CD4-positive, alpha-beta memory T cell (primary cell): ENCODE data around the gene RSRC2. TPM values are rescaled to one million over a fixed set of nuclear protein-coding genes. Genes with fewer than 3 reads are reported as not detected.
A peak's percentile ranks its signal among the peaks of the same experiment; 100 is the strongest.
"Not testable (repeated sequence)": the region's sequence is repeated elsewhere in the genome, so short reads cannot be mapped to it uniquely, and the experiment has no call there.

Experiments
- CTCF ChIA-PET: fragments of 350-600 bp; sonication (Branson Sonifier 250); formaldehyde crosslinking; loops from one replicate; lab custom pipeline; 2021; ENCODE audit warnings: inconsistent platforms; ENCODE audit not compliant: partially characterized antibody; lab: Charles Lee
- POLR2A ChIA-PET: fragments of 350-600 bp; sonication (Branson Sonifier 250); formaldehyde crosslinking; loops from one replicate; lab custom pipeline; 2021; ENCODE audit not compliant: partially characterized antibody; lab: Charles Lee
- DNase-seq, 5 donors: peaks; one replicate each; pipeline versions ENCODE4 v3.0.0 to v3.0.0-alpha.2; 2020 to 2022; ENCODE audit warnings: mixed read lengths in 1 of 5
- H3K27ac ChIP-seq: one replicate; pipeline ENCODE4 v1.7.0; 2013; ENCODE audit warnings: low read depth, low read length
- H3K27me3 ChIP-seq: 2 replicates; pipeline ENCODE4 v1.7.0; 2013; ENCODE audit warnings: mild to moderate bottlenecking, low read length, moderate library complexity; ENCODE audit not compliant: insufficient read depth
- H3K36me3 ChIP-seq: 2 replicates; pipeline ENCODE4 v1.7.0; 2013; ENCODE audit warnings: mild to moderate bottlenecking, low read length, moderate library complexity; ENCODE audit not compliant: insufficient read depth
- H3K4me1 ChIP-seq: 2 replicates; pipeline ENCODE4 v1.7.0; 2013; ENCODE audit warnings: mild to moderate bottlenecking, low read length, moderate library complexity; ENCODE audit not compliant: insufficient read depth
- H3K4me3 ChIP-seq, 2 donors: one replicate each; pipeline ENCODE4 v1.7.0; 2013; ENCODE audit warnings: low read length in 2 of 2, mild to moderate bottlenecking in 1 of 2
- H3K9me3 ChIP-seq, 2 donors: one replicate each; pipeline ENCODE4 v1.7.0; 2013; ENCODE audit warnings: low read length in 2 of 2, control low read depth in 1 of 2; ENCODE audit not compliant: control insufficient read depth in 1 of 2
- H3K27ac Mint-ChIP-seq, 7 donors: one replicate each; pipeline ENCODE4 v1.8.0; 2020 to 2021; ENCODE audit warnings: mixed read lengths in 7 of 7, mild to moderate bottlenecking in 6 of 7, inconsistent platforms in 3 of 7, moderate library complexity in 3 of 7
- H3K27me3 Mint-ChIP-seq, 2 donors: one replicate each; pipeline ENCODE4 v1.8.0; 2020 to 2021; ENCODE audit warnings: mixed read lengths in 2 of 2
- H3K36me3 Mint-ChIP-seq, 2 donors: one replicate each; pipeline ENCODE4 v1.8.0; 2020 to 2021; ENCODE audit warnings: mixed read lengths in 2 of 2, inconsistent platforms in 1 of 2, mild to moderate bottlenecking in 1 of 2
- H3K4me1 Mint-ChIP-seq, 4 donors: one replicate each; pipeline ENCODE4 v1.8.0; 2020 to 2021; ENCODE audit warnings: mixed read lengths in 4 of 4, mild to moderate bottlenecking in 1 of 4
- H3K4me3 Mint-ChIP-seq, 8 donors: one replicate each; pipeline ENCODE4 v1.8.0; 2020 to 2021; ENCODE audit warnings: mixed read lengths in 8 of 8, mild to moderate bottlenecking in 7 of 8, moderate library complexity in 6 of 8, inconsistent platforms in 3 of 8
- H3K9me3 Mint-ChIP-seq, 8 donors: one replicate each; pipeline ENCODE4 v1.8.0; 2020 to 2021; ENCODE audit warnings: mixed read lengths in 8 of 8, mild to moderate bottlenecking in 5 of 8, inconsistent platforms in 3 of 8, moderate library complexity in 1 of 8
- intact Hi-C: fragments of 100-400 bp; cut with micrococcal nuclease; formaldehyde crosslinking; loops from one replicate; pipeline ENCODE4 v1.15.1; 2023
- polyA plus RNA-seq, 2 donors: library from polyadenylated mRNA; unstranded; fragments of 300-500 nt; fragmentation: Illumina TruSeq; gene quantifications; one replicate each; pipeline ENCODE4 v1.2.3, GENCODE V29; 2021
- total RNA-seq, 2 experiments: library from RNA; stranded (reverse); gene quantifications; one replicate each; pipeline ENCODE4 v1.2.3, GENCODE V29; 2021

Gene RSRC2
- total and polyA plus RNA-seq, 4 experiments from 2014 or later, result 16.1 to 141 (median 93.8) TPM

GRCh38 chr12:122480753-122481152, 46.0 kb downstream of the RSRC2 start:
- intact Hi-C loops, result no loop called here
- peaks cover 48% of the 10 kb centered on the region for H3K36me3 ChIP-seq

GRCh38 chr12:122474324-122474716, 52.4 kb downstream of the RSRC2 start:
- no peak overlapping the region for H3K27ac ChIP-seq
- H3K27me3 Mint-ChIP-seq, result no peaks in the 10 kb centered on the region
- POLR2A ChIA-PET, result interaction anchor here (0.9 to 5.2 kb wide), 2 partner anchors 16 to 76 kb away, joined by 3 to 62 read pairs; no protein-coding TSS in a partner anchor
- H3K9me3 Mint-ChIP-seq, result no peaks in the 10 kb centered on the region
- no peaks in the 10 kb centered on the region for H3K9me3 ChIP-seq
- CTCF ChIA-PET, result interaction anchor here (1.1 to 8.4 kb wide), 6 partner anchors 12 to 279 kb away, joined by 3 to 332 read pairs (median 7); partner anchors contain the start of genes CLIP1 and DENR
- H3K4me1 Mint-ChIP-seq, result peaks cover 3 to 11% (median 9%) of the 10 kb centered on the region in 4 donors
- H3K27me3 ChIP-seq, result no peaks in the 10 kb centered on the region
- peaks cover 43 to 53% of the 10 kb centered on the region in 2 donors for H3K36me3 Mint-ChIP-seq
- H3K4me1 ChIP-seq, result no peaks in the 10 kb centered on the region
- H3K27ac Mint-ChIP-seq, result peak overlapping the region in 4 of 7 donors; percentile 36 to 89 (median 81)
- intact Hi-C loops, result no loop called here
- no peak for DNase-seq
- no peak overlapping the region for H3K4me3 ChIP-seq
- no peak overlapping the region for H3K4me3 Mint-ChIP-seq
- peaks cover 38% of the 10 kb centered on the region for H3K36me3 ChIP-seq

More at GRCh38 chr12:122480753-122481152, 46.0 kb downstream of the RSRC2 start:
- DNase-seq, result no peak
- peaks cover 54 to 72% of the 10 kb centered on the region in 2 donors for H3K36me3 Mint-ChIP-seq
- peaks cover 0 to 6% (median 2%) of the 10 kb centered on the region in 4 donors for H3K4me1 Mint-ChIP-seq
- H3K4me3 ChIP-seq, result no peak overlapping the region
- no peaks in the 10 kb centered on the region for H3K9me3 Mint-ChIP-seq
- no peaks in the 10 kb centered on the region for H3K27me3 ChIP-seq
- CTCF ChIA-PET, result interaction anchor here (1.3 kb wide), 2 partner anchors 9 to 82 kb away, joined by 5 to 7 read pairs; no protein-coding TSS in a partner anchor
- H3K9me3 ChIP-seq, result no peaks in the 10 kb centered on the region
- H3K4me3 Mint-ChIP-seq, result no peak overlapping the region
- no peak overlapping the region for H3K27ac ChIP-seq
- H3K4me1 ChIP-seq, result no peaks in the 10 kb centered on the region
- H3K27me3 Mint-ChIP-seq, result no peaks in the 10 kb centered on the region
- POLR2A ChIA-PET, result interaction anchor here (1.2 kb wide), 1 partner anchor 23 kb away, joined by 3 read pairs; no protein-coding TSS in a partner anchor
- peak overlapping the region in 1 of 7 donors; percentile 17 for H3K27ac Mint-ChIP-seq

- peaks cover 4 to 11% (median 9%) of the 10 kb centered on the region in 4 donors for H3K4me1 Mint-ChIP-seq
- no peaks in the 10 kb centered on the region for H3K27me3 ChIP-seq
- ChIA-PET POLR2A (interaction anchor here (0.6 to 5.2 kb wide), 5 partner anchors 17 to 75 kb away, joined by 3 to 62 read pairs (median 3); partner anchors contain the start of gene ZCCHC8), CTCF (interaction anchor here (0.8 to 8.4 kb wide), 16 partner anchors 11 to 280 kb away, joined by 3 to 332 read pairs (median 6); partner anchors contain the start of genes CLIP1, DENR and ZCCHC8)
- peak overlapping the region; percentile 56 to 89 (median 66) for H3K27ac Mint-ChIP-seq
- H3K9me3 ChIP-seq, result no peaks in the 10 kb centered on the region
- H3K27ac ChIP-seq, result no peak overlapping the region
- intact Hi-C loops, result no loop called here
- no peak overlapping the region for H3K4me3 Mint-ChIP-seq
- H3K36me3 ChIP-seq, result peaks cover 36% of the 10 kb centered on the region
- H3K4me1 ChIP-seq, result no peaks in the 10 kb centered on the region
- H3K36me3 Mint-ChIP-seq, result peaks cover 42 to 47% of the 10 kb centered on the region in 2 donors
- no peak overlapping the region for H3K4me3 ChIP-seq
- no peak for DNase-seq
- no peaks in the 10 kb centered on the region for H3K27me3 Mint-ChIP-seq
- H3K9me3 Mint-ChIP-seq, result no peaks in the 10 kb centered on the region
Observed at GRCh38 chr12:122473543-122474323, 53.0 kb downstream of the RSRC2 start.

- Histone ChIP-seq H3K36me3 (peaks cover 25% of the 10 kb centered on the region), H3K4me1 (no peaks in the 10 kb centered on the region), H3K27me3 (no peaks in the 10 kb centered on the region), H3K4me3 (no peak overlapping the region), H3K27ac (no peak overlapping the region), H3K9me3 (no peaks in the 10 kb centered on the region)
- peaks cover 4 to 11% (median 9%) of the 10 kb centered on the region in 4 donors for H3K4me1 Mint-ChIP-seq
- intact Hi-C loops, result loop anchor here (1.0 to 2.0 kb wide), 3 partner anchors 19 to 72 kb away; partner anchors contain the start of gene CLIP1
- POLR2A ChIA-PET, result interaction anchor here (0.6 to 5.2 kb wide), 9 partner anchors 10 to 503 kb away, joined by 3 to 62 read pairs (median 7); partner anchors contain the start of genes OGFOD2 and ZCCHC8
- CTCF ChIA-PET, result interaction anchor here (0.6 to 8.4 kb wide), 49 partner anchors 9 to 1154 kb away, joined by 3 to 332 read pairs (median 4); partner anchors contain the start of genes CLIP1 and ZCCHC8
- no peaks in the 10 kb centered on the region for H3K27me3 Mint-ChIP-seq
- no peak overlapping the region for H3K4me3 Mint-ChIP-seq
- peak in 4 of 5 donors; percentile 59 to 65 (median 63) for DNase-seq
- peaks cover 26 to 33% of the 10 kb centered on the region in 2 donors for H3K36me3 Mint-ChIP-seq
- no peaks in the 10 kb centered on the region for H3K9me3 Mint-ChIP-seq
- peak overlapping the region in 4 of 7 donors; percentile 12 to 65 (median 22) for H3K27ac Mint-ChIP-seq
Observed at GRCh38 chr12:122471324-122472226, 55.2 kb downstream of the RSRC2 start.

GRCh38 chr12:122470576-122470975, 56.2 kb downstream of the RSRC2 start:
- H3K4me1 ChIP-seq, H3K27ac Mint-ChIP-seq, H3K4me3 Mint-ChIP-seq, DNase-seq, H3K4me3 ChIP-seq, H3K9me3 Mint-ChIP-seq, H3K27me3 Mint-ChIP-seq, H3K27me3 ChIP-seq, H3K9me3 ChIP-seq, H3K27ac ChIP-seq: not testable (repeated sequence)
- Mint-ChIP-seq H3K36me3 (peaks cover 18 to 23% of the 10 kb centered on the region in 2 donors), H3K4me1 (peaks cover 4 to 10% (median 8%) of the 10 kb centered on the region in 4 donors)
- peaks cover 18% of the 10 kb centered on the region for H3K36me3 ChIP-seq
- POLR2A ChIA-PET, result interaction anchor here (1.7 to 5.2 kb wide), 3 partner anchors 16 to 72 kb away, joined by 9 to 62 read pairs (median 9); partner anchors contain the start of gene ZCCHC8
- CTCF ChIA-PET, result interaction anchor here (0.5 to 8.4 kb wide), 24 partner anchors 8 to 139 kb away, joined by 3 to 332 read pairs (median 9); partner anchors contain the start of genes CLIP1 and ZCCHC8
- intact Hi-C loops, result loop anchor here (2.0 kb wide), 1 partner anchor 18 kb away; no protein-coding TSS in a partner anchor

GRCh38 chr12:122469856-122470255, 56.9 kb downstream of the RSRC2 start:
- CTCF ChIA-PET, result interaction anchor here (2.9 to 8.4 kb wide), 5 partner anchors 17 to 76 kb away, joined by 12 to 332 read pairs (median 23); no protein-coding TSS in a partner anchor
- not testable (repeated sequence) for H3K27ac Mint-ChIP-seq

More at GRCh38 chr12:122469856-122470255, 56.9 kb downstream of the RSRC2 start:
- peaks cover 14% of the 10 kb centered on the region for H3K36me3 ChIP-seq
- not testable (repeated sequence) for H3K4me1 Mint-ChIP-seq, H3K4me1 ChIP-seq, H3K27me3 ChIP-seq, H3K27ac ChIP-seq, DNase-seq, H3K27me3 Mint-ChIP-seq, H3K9me3 Mint-ChIP-seq, H3K4me3 ChIP-seq, H3K4me3 Mint-ChIP-seq, H3K9me3 ChIP-seq
- peaks cover 13 to 18% of the 10 kb centered on the region in 2 donors for H3K36me3 Mint-ChIP-seq
- POLR2A ChIA-PET, result interaction anchor here (0.6 to 5.2 kb wide), 4 partner anchors 15 to 284 kb away, joined by 3 to 62 read pairs (median 6); no protein-coding TSS in a partner anchor
- intact Hi-C loops, result loop anchor here (2.0 kb wide), 1 partner anchor 17 kb away; no protein-coding TSS in a partner anchor
